HG03565 (cell line): ENCODE data around the gene CCDC126.
"Not testable (repeated sequence)": the region's sequence is repeated elsewhere in the genome, so short reads cannot be mapped to it uniquely, and the experiment has no call there.

Experiments used
- ATAC-seq: cut with Tn5 transposase; IDR thresholded peaks from one replicate; pipeline ENCODE4 v1.9.1; 2021; ENCODE audit warnings: mild to moderate bottlenecking, moderate library complexity; ENCODE audit not compliant: unreplicated experiment

Gene CCDC126

DNA sequence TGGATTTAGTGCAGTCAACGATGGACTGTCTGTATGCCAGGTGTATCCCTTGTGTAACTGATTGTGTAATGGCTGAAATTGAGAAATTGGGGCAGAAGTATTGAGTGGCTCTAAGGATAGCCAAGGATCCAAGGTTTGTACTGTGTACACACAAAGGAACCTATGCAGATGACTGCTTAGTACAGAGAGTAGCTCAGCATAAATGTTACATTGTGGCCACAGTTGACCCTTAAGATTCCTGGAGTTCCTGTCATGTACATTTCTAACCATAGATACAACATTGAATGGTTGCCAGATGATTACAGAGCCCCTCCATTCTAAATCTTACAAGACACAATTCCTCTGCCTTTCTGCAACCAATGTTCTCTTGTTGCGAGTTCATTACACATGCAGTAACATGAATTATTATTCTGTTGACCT lies 25.3 kb downstream of the CCDC126 start:
- no peak for ATAC-seq

DNA sequence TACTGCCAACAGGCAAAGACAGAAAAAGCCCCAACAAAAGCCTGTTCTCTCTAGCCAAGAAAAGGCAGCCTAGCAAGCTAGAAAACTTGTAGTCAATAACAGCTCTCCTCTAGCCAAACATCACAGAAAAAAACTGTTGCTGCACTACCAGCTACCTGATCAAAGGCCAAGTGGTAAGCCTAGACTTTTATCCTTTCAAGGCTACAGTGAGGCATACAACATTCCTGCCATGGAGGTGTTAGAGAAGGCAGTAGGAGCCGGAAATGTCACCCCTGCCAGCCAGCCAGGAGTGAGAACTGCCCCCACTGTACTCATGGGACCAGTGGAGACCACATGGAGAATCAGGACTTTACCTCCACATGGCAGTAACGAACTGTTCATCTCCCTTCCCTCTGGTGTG lies 31.2 kb downstream of the CCDC126 start:
- no peak for ATAC-seq

GRCh38 chr7:23633417-23633816 lies 36.2 kb downstream of the CCDC126 start:
- ATAC-seq: no peak

DNA sequence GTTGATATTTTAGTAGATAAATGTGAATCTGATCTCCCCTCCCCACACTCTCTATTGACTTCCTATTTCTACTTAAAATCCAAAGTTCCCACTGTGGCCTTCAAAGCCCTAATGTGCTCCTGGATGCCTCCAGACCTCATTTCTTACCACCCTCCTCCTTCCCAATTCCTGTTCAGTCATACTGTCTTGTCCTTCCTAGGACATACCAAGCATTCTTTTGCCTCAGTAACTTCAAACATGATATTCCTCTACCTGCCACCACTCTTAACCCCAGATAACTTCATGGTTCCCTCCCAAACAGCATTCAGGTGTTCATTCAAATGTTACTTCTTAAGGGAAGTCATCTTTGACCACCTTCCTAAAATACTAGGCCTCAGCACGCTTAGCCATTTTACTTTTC lies 48.6 kb downstream of the CCDC126 start:
- ATAC-seq: no peak

- ATAC-seq: no peak
Observed at GRCh38 chr7:23653942-23654341, 56.8 kb downstream of the CCDC126 start.

DNA sequence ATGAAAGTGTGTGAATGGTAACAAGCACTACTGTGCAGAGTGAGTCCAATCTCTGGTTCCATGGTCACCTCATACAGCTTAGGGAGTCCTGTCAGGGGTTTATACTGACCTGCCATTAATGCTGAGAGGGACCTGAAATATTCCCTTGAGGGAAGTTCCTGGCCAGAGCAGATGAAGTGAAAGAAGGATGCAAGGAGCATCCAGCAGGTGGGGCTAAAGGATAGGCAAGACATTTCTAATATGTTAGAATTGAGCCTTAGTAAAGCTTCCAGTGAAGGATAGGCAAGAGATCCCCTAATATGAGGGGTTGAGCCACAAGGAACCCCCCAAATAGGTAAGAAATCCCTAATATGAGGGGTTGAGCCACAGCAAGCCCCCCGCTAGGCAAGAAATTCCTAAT lies 57.3 kb downstream of the CCDC126 start:
- ATAC-seq: no peak

- ATAC-seq: no peak
Observed at GRCh38 chr7:23655433-23655832, 58.3 kb downstream of the CCDC126 start.

DNA sequence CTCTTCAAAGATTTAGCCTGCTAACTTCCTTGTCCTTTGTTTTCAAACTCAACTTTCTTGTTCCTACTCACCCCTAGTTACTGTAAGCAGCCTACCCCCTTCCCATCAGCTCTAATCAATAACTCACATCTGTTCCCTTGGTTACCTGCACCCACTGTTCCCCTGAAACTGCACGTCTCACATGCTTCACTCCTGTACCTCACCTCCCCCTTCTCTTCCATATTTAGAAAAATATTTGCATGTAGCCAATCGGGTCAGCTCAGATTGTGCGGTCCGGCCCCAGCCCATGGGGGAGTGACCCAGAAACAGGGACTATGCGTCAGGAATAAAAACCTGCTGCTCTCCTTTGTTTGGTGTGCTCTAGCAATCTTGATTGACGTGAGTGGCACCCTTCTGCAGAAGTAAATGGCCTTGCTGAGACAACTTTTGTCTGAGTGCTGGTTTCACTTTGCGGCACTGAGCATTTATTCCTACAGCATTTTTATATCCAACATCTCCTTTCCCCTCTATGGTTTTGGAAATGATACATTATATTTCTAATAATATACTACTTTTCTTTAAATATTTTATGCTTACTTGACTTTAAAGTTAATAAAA lies 61.7 kb downstream of the CCDC126 start:
- ATAC-seq: no peak

GRCh38 chr7:23661385-23661784 lies 64.2 kb downstream of the CCDC126 start:
- ATAC-seq: no peak

DNA sequence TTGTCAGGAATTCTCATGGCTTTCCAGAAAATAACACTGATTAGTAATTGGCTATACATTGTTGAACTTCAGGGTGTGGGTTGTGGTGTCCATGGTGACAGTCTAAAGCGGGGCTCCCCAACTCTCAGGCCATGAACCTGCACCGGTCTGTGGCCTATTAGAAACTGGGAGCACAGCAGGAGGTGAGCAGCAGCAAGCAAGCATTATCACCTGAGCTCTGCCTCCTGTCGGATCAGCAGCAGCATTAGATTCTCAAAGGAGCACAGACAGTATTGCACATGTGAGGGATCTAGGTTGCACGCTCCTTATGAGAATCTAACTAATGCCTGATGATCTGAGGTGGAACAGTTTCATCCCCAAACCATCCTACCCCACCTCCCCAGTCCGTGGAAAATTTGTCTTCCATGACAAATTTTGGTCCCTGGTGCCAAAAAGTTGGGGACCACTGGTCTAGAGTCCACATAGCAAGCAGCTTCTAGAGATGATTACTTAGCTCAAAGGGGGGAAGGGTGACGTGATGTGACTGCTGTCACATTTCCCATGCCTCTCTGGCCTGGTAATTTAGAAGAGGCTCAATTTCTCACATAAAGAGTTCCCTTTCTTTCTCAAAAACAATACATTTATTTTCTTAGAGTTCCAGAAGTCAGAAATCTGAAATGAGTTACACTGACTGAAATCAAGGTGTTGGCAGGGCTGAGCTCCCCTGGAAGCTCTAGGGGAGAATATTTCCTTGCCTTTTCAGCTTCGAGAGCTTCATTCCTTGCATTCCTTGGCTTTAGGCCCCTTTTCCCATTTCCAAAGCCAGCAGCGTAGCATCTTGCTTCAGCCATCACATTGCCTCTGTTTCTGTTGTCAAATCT lies 65.2 kb downstream of the CCDC126 start:
- no peak for ATAC-seq

- no peak for ATAC-seq
Observed at GRCh38 chr7:23662984-23663313, 65.8 kb downstream of the CCDC126 start.

DNA sequence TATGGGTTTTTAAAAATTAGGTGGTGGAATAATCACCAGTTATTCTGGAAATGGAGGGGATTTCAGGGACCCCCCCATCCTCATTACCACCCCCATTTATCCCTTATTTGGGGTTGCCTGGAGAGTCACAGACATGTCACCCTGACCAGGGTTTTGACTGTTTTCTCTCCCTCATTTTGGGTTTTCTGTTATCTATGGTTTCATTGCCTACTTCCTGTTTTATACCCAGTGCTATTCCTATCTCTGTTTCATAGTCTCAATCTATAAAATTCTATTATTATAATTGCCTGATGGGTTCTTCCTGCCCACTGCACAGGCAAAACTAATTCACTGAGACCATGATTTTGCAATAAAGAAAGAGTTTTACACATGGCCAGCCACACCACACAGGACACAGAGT lies 66.9 kb downstream of the CCDC126 start:
- ATAC-seq: no peak

GRCh38 chr7:23672033-23672432 lies 74.9 kb downstream of the CCDC126 start:
- no peak for ATAC-seq

DNA sequence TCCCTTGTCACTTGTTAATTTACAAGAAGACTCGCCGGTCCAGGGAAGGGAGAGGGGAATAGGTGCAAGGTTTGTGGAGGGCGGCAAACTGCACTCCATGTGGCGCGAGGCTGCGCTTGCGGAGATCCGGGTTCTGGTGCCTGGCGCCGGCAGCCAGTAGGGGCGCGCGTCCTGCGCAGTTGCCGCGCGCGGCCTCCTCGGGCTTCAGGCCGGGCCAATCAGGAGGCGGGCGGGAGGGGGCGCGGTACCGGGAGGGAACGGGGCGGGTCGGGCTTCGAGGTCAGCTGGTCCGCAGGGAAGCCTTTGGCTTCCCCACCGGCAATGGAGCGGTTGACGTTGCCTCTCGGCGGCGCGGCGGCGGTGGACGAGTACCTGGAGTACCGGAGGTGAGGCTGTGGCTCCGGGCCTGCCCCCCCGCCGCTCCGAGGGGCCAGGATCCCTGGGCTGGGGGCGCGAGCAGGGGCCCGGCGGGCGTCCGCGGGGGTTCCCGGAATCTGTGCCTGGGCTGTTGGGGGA lies 82.8 kb downstream of the CCDC126 start, which contains the start of gene FAM221A:
TSS of gene FAM221A (plus strand) at position 302 of the 516 bp plus-strand sequence. CDS start at position 322, 20 bp downstream.
- ATAC-seq: peak; percentile 97

DNA sequence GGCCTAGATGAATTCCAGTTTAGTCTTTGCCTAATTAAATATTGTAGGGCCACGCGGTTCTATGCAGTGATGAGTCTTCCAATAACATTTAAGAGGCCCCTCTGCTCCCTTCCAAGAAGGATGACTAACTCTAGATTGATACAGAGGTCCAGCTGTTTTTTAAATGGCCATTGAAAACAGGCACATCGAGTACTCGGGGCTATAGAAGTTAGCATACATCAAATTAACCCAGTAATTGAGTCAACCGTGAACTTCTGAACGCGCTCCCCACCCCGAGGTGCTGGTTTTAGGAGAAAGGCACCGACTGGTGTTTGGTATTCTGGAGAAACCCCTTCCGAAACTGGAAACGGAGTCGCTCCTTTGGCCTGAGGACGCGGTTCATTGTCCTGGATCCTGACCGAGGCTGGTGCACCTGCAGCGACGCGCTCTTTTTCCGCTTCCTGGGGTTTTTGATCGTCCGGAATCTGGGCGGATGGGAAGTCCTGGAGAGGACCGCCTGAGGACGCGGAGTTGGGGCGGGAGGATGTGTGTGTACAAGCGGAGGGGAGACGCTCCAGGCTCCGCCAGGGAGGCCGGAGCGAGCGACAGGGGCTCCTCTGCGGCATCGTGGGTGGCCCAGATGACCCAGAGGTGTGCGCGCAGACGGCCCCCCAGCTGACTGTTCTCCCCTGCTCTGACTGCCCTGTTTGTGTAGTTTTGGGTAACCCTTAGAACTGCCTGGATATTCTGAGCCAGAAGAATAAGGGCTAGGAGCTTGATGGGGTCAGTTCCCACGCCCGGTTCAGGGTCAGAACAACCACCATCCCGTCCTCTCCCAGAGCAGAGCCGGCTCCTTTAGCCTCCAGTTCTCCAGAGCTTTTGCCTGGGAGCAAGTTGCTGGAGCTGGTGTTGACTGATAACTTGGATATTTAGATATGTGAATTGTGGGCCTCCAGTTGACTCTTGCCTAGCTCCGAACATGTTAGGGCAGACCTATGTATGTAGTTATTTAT lies 83.5 kb downstream of the CCDC126 start:
- ATAC-seq: peak; percentile 26

DNA sequence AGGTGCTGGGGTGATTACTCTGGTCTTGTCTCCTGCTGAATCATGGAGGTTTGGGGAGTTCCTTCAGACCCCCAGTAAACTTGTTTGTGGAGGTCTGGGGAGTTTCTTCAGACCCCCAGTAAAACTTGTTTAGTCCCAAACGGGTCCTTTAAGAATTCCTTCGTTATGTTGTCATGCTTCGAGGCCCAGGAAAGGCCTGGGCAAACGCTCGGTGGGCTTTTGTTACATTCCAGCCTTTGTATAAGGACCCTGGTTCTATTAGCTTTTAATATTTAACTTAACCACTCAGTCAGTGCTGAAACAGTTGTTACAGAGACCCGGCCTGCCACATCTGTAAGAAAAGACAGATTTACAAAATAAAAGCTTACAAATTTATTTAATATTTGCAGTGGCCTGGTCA lies 86.9 kb downstream of the CCDC126 start:
- not testable (repeated sequence) for ATAC-seq

DNA sequence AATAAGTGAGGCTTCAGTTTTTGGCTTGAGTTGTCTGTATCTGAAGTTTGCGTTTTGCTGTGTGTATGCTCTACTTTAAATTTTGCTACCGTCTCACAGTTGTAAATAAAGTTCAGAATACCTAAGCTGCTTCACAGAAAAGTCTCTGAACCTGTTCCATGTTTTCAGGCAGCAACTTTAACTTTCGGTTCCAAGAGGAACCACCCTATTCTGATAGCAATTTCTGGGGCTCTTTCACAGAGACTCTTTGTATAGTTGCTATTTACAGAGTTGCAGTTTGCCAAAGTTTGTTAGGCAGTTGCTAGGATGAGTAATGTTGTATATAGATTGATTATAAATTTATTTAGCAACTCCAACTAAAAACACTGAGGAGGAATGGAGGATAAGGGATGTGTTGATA lies 88.5 kb downstream of the CCDC126 start:
- ATAC-seq: no peak

- no peak for ATAC-seq
Observed at GRCh38 chr7:23687011-23687410, 89.8 kb downstream of the CCDC126 start.

GRCh38 chr7:23689165-23689564 lies 92.0 kb downstream of the CCDC126 start:
- no peak for ATAC-seq

GRCh38 chr7:23691320-23691719 lies 94.1 kb downstream of the CCDC126 start:
- no peak for ATAC-seq

GRCh38 chr7:23693224-23693623 lies 96.0 kb downstream of the CCDC126 start:
- ATAC-seq: no peak
